ENCODE results near the gene ZNF618.

ZNF618 gene

DNA sequence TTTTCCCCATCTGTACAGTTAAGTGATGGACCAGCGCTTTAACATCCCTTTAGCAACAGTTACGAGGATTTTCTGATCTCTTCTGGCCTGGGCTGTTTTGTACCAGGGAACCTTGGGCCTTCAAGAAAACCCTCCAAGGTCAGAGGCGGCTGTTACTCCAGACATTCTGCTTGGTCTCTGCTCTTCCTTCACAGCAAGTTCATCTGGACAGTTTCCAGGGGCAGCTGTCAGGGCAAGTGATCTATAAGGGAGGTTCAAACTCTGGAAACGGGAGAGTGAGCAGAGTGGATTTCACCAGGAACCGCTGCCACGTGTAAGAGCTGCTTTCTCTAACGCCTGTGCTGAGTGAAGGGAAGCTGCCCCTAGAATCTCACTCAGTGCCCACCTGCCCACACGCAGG is 36.7 kb downstream of the ZNF618 start:
- no peak for DNase-seq (ENCODE audit: low read depth)

DNA sequence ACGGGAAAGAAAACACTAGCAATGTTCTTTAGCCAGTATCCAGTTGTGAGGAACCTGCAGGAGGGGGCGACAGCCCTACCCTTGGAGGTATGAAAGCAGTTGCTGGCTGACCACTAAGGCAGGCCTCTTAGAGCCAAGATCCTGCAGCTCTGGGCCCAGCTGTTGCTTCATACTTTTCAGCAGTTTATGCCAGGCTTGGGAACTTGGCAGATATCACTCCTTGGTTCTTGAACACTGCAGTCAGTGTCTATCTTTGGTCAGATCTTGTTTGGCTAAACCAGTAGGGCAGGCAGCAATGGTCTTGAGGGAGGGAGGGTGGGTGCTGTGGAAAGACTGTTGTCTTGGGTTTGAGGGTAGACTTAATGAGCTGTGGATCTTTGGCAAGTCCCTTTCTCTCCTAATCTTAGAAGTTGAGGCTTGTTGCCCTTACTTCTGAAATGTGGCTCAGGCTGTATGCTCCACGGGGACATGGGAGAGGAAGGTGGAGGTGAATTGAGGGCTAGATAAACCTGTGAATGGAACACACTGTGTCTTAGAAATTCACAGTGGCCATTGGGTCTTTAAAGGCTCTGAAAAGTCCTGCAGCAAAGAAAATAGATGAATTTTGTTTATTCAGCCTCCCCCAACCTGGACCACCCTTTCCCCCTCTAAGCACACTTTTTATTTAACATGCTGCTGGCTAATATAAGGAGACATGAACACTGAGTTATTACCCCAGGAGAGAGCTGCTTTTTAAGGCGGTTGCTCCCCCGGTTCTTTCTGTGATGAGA is 37.5 kb downstream of the ZNF618 start:
- no peak for DNase-seq (ENCODE audit: low read depth)

DNA sequence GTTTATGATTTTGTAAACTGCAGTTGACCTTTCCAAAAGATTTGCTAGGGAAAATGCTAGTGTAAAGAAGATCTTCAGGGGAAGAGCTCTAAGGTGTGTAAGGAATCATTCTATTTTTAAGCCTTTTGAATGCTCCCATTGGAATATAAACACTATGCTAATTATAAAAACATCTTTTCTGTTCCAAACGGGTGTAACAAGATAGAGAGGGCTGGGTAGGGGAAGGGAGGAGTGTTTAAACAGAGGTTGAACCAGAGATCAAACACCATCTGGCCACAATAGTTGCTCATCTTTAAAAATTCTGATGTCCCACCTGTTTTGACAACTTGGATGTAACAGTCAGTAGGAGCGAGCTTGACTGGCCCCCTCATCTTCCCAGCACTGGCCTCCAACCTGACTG is 38.4 kb downstream of the ZNF618 start:
- no peak for DNase-seq (ENCODE audit: low read depth)

DNA sequence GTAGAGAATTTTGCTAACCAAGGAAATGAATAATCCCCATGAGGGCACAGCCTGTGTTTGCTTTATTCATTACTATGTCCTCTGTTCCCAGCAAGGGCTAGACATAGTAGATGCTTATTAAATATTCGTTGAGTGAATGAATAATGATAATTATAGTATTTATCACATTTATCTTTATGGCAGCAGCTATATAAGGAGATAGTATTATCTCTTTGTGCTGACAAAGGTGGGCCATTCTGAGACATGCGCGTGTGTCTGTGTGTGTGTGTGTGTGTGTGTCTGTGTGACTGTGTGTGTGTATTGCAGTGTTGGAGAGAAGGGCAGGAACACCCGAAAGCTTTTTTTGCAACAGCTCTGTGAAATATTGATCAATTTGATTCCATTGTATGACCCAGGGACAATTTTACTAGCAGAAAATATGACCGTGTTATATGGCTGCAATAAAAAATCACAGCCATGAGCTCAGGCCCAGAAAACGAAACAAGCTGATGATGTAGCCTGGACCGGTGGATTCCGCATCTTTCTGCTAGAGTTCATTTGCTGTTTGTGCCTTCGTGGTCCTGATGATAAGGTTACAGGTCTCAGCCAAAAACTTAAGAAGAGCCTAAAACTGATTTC is 39.8 kb downstream of the ZNF618 start:
- DNase-seq (ENCODE audit: low read depth), result no peak

DNA sequence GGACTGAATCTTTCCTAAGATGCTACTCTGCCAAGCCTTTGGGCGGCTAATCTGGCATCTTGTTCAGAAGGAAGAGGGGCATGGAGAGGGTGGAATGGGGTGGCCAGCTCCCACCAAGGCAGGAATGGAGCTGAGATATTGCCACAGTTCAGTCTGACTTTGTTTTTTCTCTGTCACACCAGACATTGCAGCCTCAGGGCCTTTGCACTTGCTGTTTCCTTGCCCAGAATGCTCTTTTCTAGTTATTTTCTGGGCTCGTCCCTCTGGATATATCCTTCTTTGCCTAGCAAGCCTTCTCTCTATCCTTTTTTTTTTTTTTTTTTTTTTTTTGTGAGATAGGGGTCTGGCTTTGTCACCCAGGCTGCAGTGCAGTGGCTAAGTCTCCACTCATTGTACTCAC is 40.8 kb downstream of the ZNF618 start:
- no peak for DNase-seq (ENCODE audit: low read depth)

DNA sequence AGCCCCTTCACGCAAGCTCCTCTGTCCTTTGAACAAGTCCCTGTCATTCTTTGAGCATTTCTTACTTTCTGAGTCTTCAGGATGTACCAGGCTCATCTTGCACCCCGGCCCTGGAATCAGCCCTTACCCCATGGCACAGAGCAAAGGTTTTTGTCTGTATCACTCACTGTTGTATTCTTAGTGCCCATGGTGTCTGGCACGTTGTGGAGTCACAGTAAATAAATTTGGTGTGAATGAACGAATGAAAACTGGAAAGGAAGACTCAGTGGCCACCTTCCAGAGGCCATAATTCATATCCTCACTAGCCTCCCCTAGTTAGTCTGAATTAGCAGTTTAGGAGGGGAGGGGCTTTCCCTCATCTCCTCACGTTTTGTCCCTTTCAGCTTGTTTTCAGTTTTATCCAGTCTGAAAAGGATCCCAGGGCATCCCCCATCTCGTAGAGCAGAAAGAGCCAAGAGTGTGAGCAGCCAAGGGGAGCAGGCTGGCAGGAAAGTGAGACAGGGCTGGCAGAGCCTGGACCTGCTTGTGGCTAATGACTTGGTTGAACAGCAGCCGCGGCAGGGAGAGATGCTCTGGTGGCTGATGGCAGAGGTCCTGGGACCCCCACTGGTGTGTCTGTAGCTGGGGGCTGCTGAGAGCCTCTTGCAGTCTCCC is 42.7 kb downstream of the ZNF618 start:
- no peak for DNase-seq (ENCODE audit: low read depth)

DNA sequence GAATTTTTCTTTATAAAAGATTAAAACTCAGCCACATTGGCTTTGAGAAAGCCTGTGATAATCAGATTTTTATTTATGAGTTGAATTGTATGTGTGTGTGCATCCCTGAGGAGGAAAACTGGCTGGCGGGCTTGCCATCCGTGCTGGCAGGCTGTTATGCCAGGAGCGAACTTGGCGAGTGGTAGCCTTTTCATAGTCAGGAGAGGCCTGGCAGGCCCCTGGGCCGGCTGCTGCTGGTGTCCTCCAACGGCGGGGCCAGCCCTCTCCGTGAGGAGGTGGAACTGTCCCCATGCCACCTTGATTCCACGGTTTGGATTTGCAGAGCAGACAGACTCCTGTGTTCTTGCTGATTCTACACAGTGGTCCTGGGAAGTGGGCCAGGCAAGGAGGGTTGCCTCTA is 43.3 kb downstream of the ZNF618 start:
- DNase-seq (ENCODE audit: low read depth), result no peak

DNA sequence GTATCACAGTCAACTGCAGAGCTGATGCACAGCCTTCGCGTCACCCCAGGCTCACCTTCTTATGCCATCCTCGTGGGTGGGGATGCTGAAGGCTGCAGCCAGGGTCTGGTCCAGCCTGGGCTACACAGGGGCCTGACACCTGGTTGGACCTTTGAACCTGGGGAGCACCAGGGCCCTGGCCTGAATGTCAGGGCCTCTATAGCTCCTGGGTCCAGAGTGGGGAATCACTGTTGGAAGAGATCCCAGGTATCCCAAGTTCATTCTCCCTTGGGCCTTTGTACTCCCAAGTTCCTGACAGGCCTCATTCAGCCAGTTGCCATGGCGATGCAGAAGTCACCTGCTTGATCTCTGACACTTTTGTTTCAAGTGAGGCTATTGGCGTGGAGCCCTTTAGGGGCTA is 43.8 kb downstream of the ZNF618 start:
- no peak for DNase-seq (ENCODE audit: low read depth)

DNA sequence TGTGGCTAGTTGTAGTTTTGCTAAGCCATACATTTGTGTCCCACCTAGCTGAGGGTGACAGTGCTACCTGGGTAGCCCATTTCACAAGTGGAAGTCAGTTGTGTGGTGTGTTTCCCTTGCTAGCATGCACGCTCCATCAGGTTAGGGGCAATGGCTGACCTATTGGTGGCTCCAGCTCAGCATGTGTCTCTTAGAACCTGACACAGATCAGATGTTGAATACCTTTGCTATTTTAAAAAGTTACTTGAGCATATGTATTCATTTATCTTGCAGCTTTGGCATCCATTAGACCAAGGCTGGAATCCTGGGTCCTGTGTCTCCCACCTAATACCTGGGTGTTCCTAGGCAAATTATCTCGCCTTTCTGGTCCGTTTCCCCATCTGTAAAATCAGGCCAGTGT is 44.8 kb downstream of the ZNF618 start:
- DNase-seq (ENCODE audit: low read depth), result no peak

DNA sequence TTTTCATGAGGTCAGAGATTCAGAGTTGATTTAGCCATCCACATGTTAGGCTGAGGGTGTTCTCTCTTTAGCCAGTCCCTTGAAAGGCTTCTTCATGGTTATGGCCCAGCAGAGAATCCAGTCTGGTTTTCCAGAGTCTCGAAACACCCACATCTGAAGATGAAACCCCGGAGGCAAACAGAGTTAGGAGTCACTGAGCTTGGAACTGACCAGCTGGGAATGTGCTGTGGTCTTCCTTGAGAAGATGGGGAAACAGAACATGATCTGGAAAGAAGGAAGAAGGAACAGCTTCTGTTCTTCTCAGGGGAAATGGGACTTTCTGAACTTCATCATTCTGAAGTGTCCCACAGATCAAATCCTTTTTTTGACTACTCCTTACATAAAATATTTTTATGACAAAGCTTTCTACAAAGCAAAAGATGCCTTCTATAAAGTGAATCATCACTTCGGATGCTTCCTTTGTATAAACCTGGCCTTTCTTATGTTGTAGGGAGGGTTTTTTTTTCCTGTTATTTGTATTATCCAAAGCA is 45.4 kb downstream of the ZNF618 start:
- DNase-seq (ENCODE audit: low read depth), result no peak

DNA sequence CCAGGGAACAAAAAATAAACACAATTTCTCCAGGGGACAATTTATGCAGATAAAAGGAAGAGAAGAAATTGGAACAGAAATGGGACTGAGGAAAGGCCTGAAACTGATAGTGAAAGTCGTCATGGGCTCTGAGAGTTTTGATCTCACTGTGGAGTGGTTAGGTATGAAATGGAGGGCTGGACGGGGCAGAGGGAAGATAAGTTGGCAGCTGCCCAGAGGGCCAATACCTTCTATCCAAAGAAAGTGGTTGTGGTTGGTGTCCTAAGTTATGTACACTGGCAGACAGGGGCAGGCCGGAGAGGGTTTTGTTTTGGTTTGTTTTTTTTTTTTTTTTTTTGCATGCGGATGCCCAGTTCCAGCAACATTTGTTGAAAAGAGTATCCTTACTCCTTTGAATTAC is 46.1 kb downstream of the ZNF618 start:
- no peak for DNase-seq (ENCODE audit: low read depth)

DNA sequence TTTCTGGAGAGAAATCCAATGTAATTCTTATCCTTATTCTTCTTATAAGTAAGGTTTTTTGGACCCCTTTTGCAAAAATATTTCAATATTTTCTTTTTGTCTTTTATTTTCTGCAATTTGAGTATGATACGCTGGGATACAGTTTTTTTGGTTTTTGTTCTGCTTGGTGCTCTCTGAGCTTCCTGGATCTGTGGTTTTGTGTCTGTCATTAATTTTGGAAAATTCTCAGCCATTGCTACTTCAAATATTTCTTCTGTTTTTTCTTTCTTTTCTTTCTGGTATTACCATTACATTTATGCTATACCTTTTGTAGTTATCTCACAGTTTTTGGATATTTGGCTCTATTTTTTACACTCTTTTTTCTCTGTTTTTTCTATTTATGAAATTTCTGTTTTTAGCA is 50.1 kb downstream of the ZNF618 start:
- DNase-seq (ENCODE audit: low read depth), result no peak

DNA sequence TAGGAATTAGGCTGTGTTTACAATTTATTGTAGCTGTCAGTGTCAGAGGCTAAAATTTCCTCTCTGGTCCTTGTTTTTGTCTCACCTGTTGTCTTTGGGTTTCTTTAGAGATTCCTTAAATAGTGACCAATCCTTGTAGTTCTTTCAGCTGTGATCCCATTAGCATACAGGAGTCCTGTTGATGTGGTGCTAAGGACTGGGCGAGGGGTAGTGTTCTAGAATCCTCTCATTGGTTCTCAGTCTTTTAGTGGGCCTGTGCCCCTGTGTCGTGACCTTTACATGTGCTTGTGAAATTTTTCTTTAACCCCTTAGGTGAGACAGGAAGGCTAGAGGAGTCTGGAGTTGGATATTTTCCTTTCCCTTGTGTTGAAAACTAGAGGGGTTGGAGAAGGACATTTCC is 51.2 kb downstream of the ZNF618 start:
- no peak for DNase-seq (ENCODE audit: low read depth)

DNA sequence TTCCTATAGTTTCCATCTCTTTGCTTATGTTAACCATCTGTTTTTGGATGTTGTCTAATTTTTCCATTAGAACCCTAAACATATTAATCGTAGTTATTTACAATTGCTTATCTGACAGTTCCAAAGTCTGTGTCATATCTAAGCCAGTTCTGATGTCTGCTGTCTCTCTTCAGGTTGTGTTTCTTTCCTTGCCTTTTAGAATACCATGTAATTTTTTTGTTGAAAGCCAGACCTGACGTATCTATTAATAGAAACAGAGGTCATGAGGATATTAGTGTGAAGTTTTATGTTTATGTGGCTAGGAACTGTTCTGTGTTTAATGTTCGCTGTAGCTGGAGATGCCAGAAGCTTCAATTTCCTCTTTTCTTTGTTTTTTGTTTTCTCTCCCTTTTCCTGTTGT is 52.2 kb downstream of the ZNF618 start:
- DNase-seq (ENCODE audit: low read depth), result no peak

DNA sequence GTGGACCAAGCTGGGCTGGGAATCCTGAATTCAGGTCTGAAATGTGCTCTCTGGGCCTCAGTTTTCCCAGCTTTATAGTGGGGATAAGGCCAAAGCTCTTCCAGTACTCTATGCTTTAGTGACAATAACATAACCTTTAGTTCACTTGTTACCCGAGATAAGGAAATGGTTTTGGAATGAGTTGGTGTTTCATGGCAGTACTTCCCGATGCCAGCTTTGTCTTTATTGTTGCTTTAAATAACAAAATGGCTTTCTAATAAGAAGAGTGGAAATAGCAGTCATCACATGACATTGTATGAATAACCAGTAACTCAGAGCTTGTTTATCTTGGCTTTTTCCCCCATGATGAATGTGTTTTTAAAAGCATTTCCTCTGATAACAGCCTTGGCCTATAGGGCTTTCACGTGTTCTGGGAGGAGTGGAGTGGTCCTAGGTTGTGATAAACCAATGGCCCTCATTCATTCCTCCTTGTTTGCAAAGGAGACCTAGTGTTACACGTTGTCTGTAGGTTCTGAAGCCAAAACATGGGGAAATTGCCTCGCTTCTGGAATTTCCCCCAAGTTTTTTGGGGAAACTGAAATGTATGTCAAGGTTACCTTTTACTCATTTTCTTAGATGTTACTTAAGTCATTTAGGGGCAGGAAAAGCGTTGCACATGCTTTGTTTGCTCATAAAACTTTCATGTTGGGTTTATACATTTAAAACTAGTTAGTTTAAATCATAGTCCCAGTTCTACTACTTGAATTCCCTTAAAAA is 53.7 kb downstream of the ZNF618 start:
- DNase-seq (ENCODE audit: low read depth), result no peak

DNA sequence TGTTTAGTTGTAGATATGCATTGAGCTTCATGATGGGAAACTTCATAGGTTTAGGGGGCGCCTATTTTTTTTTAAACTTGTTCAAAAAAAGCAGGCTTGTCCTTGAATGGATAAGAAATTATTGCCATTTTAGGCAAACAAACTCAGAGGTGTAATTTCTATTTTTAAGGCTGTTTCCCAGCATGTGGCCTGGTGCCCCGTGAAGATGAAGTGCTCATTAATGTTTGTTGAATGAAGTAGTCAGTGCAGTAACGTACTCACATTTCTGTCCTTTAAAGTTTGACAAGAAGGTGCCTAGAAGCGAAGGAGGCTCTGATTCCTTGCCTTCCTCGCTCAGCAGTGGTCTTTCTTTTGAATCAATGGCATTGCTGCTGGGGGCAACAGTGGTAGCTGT is 54.3 kb downstream of the ZNF618 start:
- no peak for DNase-seq (ENCODE audit: low read depth)

DNA sequence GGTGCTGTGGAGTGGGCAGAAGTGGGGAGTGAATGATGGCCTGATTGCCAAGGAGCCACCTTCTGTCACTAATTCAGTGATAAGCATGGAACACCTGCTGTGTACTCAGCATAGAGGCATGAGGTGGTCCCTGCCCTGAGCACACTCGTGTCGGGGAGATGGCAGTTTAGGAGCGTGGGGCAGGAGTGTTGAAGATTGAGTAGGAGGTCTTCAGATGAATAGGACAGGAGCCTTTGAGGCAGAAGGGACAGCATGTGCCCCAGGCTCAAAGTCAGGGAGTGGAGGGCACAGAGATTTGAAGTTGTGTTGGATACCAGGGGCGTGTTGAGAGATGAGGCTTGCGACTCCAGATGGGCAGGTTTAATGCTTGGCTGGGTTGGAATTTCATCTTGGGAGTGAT is 55.0 kb downstream of the ZNF618 start:
- DNase-seq (ENCODE audit: low read depth), result no peak

DNA sequence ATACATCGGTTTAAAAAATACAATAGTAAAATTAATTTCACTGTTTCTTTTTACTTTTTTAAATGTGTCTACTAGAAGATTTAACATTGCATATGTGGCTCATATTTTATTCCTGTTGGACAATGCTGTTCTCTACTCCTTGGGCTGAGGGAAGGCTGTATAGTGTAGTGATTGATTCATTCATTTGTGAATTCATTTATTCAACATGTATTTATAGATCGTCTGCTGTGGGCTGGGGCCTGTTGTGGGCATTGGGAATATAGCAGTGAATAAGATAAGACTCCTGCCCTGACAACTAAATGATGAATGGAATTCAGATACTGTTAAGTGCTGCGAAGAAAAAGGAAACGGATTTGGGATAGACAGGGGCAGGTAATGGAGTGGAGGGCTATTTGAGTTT is 55.7 kb downstream of the ZNF618 start:
- DNase-seq (ENCODE audit: low read depth), result no peak

DNA sequence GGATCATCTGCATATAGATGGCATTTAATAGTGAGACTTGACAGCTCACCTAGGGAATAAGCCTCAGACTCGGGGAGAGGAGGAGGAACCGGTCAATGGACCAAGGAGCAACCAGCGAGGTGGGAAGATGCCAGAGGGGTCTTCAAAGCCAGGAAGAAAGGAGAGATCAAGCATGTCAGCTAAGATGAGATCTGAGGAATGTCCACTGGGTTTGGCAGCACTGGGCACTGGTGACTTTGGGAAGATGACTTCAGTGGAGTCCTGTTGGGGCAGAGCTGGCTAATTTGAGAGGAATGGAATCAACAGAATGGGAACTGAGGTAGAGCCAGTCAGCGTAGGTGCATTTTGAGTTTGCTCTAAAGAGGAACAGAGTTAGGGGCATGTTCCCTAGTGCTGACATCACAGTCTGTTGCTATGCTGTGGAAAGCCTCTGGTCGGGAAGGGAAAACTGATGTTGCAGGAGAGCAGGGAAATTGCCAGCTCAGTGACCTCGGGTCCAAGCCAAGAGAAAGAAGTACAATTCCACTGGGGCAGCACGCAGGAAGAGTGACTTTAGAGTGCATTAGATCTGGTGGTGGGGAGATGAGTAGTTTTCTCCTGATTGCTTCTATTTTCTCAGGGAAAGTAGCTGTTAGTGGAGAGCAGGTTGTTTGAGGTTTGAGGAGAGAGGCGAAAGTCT is 56.9 kb downstream of the ZNF618 start:
- no peak for DNase-seq (ENCODE audit: low read depth)

DNA sequence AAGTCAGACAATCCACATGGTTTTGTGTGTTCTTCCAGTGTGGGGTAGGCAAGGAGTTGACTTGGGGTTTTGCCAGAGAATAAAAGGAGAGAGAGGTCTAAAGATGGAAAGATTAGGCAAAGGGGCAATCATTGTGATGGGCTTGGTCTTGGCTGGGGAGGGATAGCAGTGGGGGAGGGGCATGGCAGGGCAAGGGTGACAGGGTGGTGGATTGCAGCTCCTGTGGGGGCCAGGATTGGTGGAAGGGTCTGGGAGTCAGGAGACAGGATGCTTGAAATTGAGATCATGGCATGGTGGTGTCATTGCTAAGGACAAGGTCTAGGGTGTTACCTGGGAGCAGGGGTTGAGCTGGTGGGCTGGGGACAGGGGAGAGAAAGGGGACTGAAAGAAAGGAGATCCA is 57.6 kb downstream of the ZNF618 start:
- DNase-seq (ENCODE audit: low read depth), result no peak

DNA sequence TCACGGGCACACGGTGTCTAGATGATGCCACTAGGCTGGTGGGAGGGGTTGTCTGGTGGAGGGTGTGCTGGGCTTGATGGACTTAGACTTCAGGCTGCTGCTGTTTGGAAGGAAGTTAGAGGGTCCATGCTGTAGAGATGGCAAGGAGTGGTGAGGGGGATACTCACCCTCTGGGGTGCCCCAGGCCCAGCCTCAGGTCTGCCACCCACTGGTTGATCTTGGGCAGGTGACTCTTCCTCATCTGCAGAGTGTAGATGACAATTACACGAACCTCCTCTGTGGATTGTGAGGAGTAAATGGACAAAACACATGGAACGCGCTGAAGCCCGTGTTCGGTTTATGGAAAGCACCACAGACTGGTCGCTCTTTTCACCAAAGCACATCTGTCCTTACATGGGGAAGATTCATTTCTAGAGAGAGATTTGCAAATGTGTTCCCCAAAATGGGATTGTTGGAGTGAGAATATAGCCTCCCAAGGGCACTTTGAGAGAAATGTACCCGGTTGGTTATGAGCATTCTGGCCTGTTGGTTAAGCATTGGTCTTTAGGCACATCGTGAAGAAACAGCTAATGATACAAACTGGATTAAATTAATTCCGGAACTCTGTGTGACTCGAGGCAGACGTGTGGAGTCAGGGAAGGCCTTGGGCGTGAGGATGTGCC is 58.2 kb downstream of the ZNF618 start:
- no peak for DNase-seq (ENCODE audit: low read depth)

Data from GM04504 (cell line).